GM20000 (cell line): ENCODE data around the gene PEX1.
"Not testable (repeated sequence)": the region's sequence is repeated elsewhere in the genome, so short reads cannot be mapped to it uniquely, and the experiment has no call there.

Experiments used
- DNase-seq: peaks from one replicate; pipeline ENCODE4 v3.0.0; 2012; ENCODE audit warnings: low spot score
- TF ChIP-seq, protein P1 (sequence below): IDR thresholded peaks from 2 replicates; pipeline ENCODE4 v1.5.1; 2012; ENCODE audit warnings: mild to moderate bottlenecking, control low read depth; ENCODE audit errors: extremely low read depth, missing control alignments

The PEX1 gene

GRCh38 chr7:92557249-92557648 lies 28.9 kb upstream of the PEX1 start:
- TF ChIP-seq, protein P1, sequence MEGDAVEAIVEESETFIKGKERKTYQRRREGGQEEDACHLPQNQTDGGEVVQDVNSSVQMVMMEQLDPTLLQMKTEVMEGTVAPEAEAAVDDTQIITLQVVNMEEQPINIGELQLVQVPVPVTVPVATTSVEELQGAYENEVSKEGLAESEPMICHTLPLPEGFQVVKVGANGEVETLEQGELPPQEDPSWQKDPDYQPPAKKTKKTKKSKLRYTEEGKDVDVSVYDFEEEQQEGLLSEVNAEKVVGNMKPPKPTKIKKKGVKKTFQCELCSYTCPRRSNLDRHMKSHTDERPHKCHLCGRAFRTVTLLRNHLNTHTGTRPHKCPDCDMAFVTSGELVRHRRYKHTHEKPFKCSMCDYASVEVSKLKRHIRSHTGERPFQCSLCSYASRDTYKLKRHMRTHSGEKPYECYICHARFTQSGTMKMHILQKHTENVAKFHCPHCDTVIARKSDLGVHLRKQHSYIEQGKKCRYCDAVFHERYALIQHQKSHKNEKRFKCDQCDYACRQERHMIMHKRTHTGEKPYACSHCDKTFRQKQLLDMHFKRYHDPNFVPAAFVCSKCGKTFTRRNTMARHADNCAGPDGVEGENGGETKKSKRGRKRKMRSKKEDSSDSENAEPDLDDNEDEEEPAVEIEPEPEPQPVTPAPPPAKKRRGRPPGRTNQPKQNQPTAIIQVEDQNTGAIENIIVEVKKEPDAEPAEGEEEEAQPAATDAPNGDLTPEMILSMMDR = no peak
- DNase-seq = no peak

- no peak for DNase-seq
- TF ChIP-seq, protein P1 = no peak
Measured at GRCh38 chr7:92550194-92550593, 21.9 kb upstream of the PEX1 start.

GRCh38 chr7:92547579-92547978 lies 19.3 kb upstream of the PEX1 start:
- TF ChIP-seq, protein P1 = no peak
- no peak for DNase-seq

DNA sequence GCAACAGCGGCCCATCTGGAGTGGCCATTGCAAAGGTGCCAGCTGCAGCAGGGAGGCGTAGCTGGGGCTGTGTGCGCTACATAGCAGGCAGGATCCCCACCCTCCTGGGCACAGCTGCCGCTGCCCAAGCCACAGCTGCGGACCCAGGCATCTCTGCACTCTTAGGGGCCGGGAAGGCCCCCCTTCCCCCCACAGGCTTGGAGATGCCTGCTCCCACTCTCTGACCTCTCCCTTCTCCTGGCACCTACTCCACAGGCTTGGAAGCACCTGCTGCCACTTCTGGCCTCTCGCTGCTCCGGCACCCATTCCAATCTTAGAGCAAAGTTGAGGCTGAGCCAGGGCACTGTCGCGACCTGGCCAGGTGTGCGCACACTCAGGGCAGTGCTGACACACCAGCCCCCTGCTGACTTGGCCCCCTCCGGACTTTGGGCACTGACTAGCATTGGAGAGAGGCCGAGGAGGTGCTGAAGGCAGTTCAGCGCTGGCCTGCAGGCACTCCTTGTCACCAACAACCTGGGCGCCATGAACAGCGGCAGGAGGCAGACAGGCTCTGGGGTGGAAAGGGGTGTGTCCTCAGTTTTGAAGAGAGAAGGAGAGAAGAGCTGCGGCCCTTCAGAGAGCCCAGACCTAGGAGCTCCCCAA lies 18.7 kb upstream of the PEX1 start:
- no peak for DNase-seq
- TF ChIP-seq, protein P1 = no peak

- DNase-seq = not testable (repeated sequence)
Measured at GRCh38 chr7:92545116-92545515, 16.8 kb upstream of the PEX1 start.

DNA sequence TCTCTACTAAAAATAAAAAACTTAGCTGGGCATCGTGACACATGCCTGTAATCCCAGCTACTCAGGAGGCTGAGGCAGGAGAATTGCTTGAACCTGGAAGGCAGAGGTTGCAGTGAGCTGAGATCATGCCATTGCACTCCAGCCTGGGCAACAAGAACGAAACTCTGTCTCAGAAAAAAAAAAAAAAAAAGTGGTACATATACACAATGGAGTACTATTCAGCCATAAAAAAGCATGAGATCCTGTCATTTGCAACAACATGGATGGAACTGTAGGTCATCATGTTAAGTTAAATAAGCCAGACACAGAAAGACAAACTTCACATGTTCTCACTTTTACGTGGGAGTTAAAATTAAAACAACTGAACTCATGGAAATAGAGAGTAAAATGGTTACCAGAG lies 15.2 kb upstream of the PEX1 start:
- not testable (repeated sequence) for DNase-seq

DNA sequence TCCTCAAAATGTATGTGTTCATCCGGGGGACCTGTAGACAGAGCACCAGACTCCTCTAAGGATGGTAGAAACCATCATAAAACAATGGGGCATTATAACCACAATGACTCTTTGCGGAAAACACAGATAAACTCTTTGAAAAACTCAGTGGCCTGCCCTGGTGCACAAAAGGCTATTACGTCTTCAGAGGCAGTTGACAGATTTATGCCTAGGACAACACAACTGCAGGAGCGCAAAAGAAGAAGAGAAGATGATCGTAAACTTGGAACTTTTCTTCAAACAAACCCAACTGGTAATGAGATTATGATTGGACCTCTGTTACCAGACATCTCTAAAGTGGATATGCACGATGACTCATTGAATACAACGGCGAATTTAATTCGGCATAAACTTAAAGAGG lies 6.3 kb upstream of the PEX1 start:
- no peak for DNase-seq
- TF ChIP-seq, protein P1 = no peak

DNA sequence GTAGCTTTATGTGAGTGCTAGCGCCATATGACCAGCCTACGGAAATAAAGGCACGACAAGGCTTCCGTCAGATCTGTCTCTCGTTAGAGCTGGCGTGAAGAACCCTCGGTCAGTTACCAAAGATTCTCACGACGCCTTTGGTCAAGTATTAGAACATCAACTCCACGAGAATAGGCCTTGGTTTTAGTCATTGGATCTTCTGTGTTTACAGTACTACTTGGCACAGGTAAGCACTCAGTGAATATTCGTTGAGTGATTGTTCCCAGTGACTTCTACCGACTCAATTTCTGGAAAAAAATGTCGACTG lies 591 bp upstream of the PEX1 start:
- no peak for DNase-seq
- TF ChIP-seq, protein P1 = no peak
